GM23338 (cell line): Measurements from ENCODE around the gene GAK. TPM values are rescaled to one million over a fixed set of nuclear protein-coding genes. Genes with fewer than 3 reads are reported as not detected.

ENCODE experiments used
- ATAC-seq: fragments of 200-7000 bp; cut with Tn5 transposase; 3 replicates; pipeline ENCODE4 v1.9.1; 2020
- DNase-seq: peaks from one replicate; pipeline ENCODE4 v3.0.0-alpha.2; 2015; ENCODE audit warnings: low spot score
- H2AFZ ChIP-seq: fragments of 200-600 bp; sonication (generic); 2 replicates; pipeline ENCODE4 v1.8.0; 2016; ENCODE audit warnings: antibody characterized with exemption, mild to moderate bottlenecking, moderate library complexity
- H3F3A ChIP-seq: fragments of 200-600 bp; sonication (generic); replicated peaks from 2 replicates; pipeline ENCODE4 v1.8.0; 2017; ENCODE audit warnings: antibody characterized with exemption, mixed run types, low read depth
- H3K27ac ChIP-seq: fragments of 200-600 bp; sonication (generic); 2 replicates; pipeline ENCODE4 v1.6.1; 2016; ENCODE audit warnings: low read depth
- H3K27me3 ChIP-seq: fragments of 200-600 bp; sonication (generic); 2 replicates; pipeline ENCODE4 v1.8.0; 2016; ENCODE audit warnings: mild to moderate bottlenecking, mixed run types, moderate library complexity; ENCODE audit not compliant: insufficient read depth
- H3K36me3 ChIP-seq: fragments of 200-600 bp; sonication (generic); 2 replicates; pipeline ENCODE4 v1.8.0; 2016; ENCODE audit warnings: mild to moderate bottlenecking; ENCODE audit not compliant: insufficient read depth
- H3K4me1 ChIP-seq: fragments of 200-600 bp; sonication (generic); 2 replicates; pipeline ENCODE4 v1.8.0; 2016; ENCODE audit warnings: mild to moderate bottlenecking, moderate library complexity; ENCODE audit not compliant: insufficient read depth
- H3K4me2 ChIP-seq: fragments of 200-600 bp; sonication (generic); 2 replicates; pipeline ENCODE4 v1.7.1; 2017; ENCODE audit warnings: mixed run types
- H3K4me3 ChIP-seq: fragments of 200-600 bp; sonication (generic); 2 replicates; pipeline ENCODE4 v1.6.1; 2016; ENCODE audit warnings: mixed run types
- H3K79me2 ChIP-seq: fragments of 200-600 bp; sonication (generic); replicated peaks from 2 replicates; pipeline ENCODE4 v1.8.0; 2017; ENCODE audit warnings: mild to moderate bottlenecking; ENCODE audit not compliant: insufficient read depth
- H3K9me2 ChIP-seq: fragments of 200-600 bp; sonication (generic); 2 replicates; pipeline ENCODE4 v1.8.0; 2017; ENCODE audit not compliant: insufficient read depth
- H4K20me1 ChIP-seq: fragments of 200-600 bp; sonication (generic); replicated peaks from 2 replicates; pipeline ENCODE4 v1.8.0; 2017; ENCODE audit warnings: mild to moderate bottlenecking; ENCODE audit not compliant: insufficient read depth
- H3K27ac Mint-ChIP-seq: 2 replicates; pipeline ENCODE4 v1.8.0; 2020; ENCODE audit warnings: inconsistent platforms, mild to moderate bottlenecking, moderate library complexity, mixed read lengths
- H3K27me3 Mint-ChIP-seq: 3 replicates; pipeline ENCODE4 v1.8.0; 2022; ENCODE audit warnings: low read depth, mild to moderate bottlenecking, moderate library complexity, mixed read lengths, inconsistent platforms; ENCODE audit not compliant: insufficient read depth, poor library complexity
- H3K36me3 Mint-ChIP-seq: 3 replicates; pipeline ENCODE4 v1.8.0; 2021; ENCODE audit warnings: low read depth, mild to moderate bottlenecking, inconsistent platforms, moderate library complexity, mixed read lengths
- H3K4me1 Mint-ChIP-seq: 3 replicates; pipeline ENCODE4 v1.8.0; 2020; ENCODE audit warnings: mild to moderate bottlenecking, inconsistent platforms, mixed read lengths
- H3K4me3 Mint-ChIP-seq: 3 replicates; pipeline ENCODE4 v1.8.0; 2021; ENCODE audit warnings: moderate library complexity, mild to moderate bottlenecking, inconsistent platforms, mixed read lengths
- H3K9me3 Mint-ChIP-seq: 3 replicates; pipeline ENCODE4 v1.8.0; 2020; ENCODE audit warnings: moderate library complexity, mild to moderate bottlenecking, inconsistent platforms, mixed read lengths
- CREB1 ChIP-seq: fragments of 250-450 bp; sonication (Bioruptor Pico); IDR thresholded peaks from 2 replicates; pipeline ENCODE4 v1.5.0; 2020; ENCODE audit warnings: low read depth, mild to moderate bottlenecking, moderate library complexity
- CTCF ChIP-seq, 2 experiments: fragments of 200-600 bp in 1 of 2; sonication (generic) in 1 of 2; conservative IDR thresholded peaks; 2 replicates each; pipeline versions ENCODE4 v1.5.1 to v1.6.1; 2016 to 2017; ENCODE audit warnings: antibody characterized with exemption in 2 of 2, low read depth in 2 of 2, mild to moderate bottlenecking in 2 of 2, moderate library complexity in 1 of 2
- NANOG ChIP-seq: IDR thresholded peaks from 2 replicates; pipeline ENCODE4 v1.6.1; 2016; ENCODE audit warnings: antibody characterized with exemption, borderline replicate concordance
- POLR2AphosphoS5 ChIP-seq: IDR thresholded peaks from 2 replicates; pipeline ENCODE4 v1.6.1; 2016; ENCODE audit warnings: antibody characterized with exemption, low read depth
- REST ChIP-seq: IDR thresholded peaks from one replicate; pipeline ENCODE4 v1.6.1; 2018; ENCODE audit warnings: antibody characterized with exemption; ENCODE audit not compliant: unreplicated experiment
- STAT1 ChIP-seq: IDR thresholded peaks from one replicate; pipeline ENCODE4 v1.6.1; 2016; ENCODE audit warnings: antibody characterized with exemption; ENCODE audit not compliant: unreplicated experiment
- ZNF114 ChIP-seq: fragments of 250-450 bp; sonication (Bioruptor Pico); IDR thresholded peaks from 2 replicates; pipeline ENCODE4 v1.5.0; 2020; ENCODE audit warnings: mild to moderate bottlenecking, moderate library complexity
- ZNF331 ChIP-seq: fragments of 250-450 bp; sonication (Bioruptor Pico); IDR thresholded peaks from 2 replicates; pipeline ENCODE4 v1.5.0; 2020; ENCODE audit warnings: low read depth, mild to moderate bottlenecking, moderate library complexity
- ZNF462 ChIP-seq: fragments of 250-450 bp; sonication (Bioruptor Pico); IDR thresholded peaks from 2 replicates; pipeline ENCODE4 v1.5.0; 2020; ENCODE audit warnings: mild to moderate bottlenecking, moderate library complexity
- polyA plus RNA-seq: library from polyadenylated mRNA; unstranded; fragments of >200 nt; fragmentation: Nextera tagmentation; extraction: Ambion mirVana; gene quantifications from 2 replicates; pipeline ENCODE4 v1.2.1, GENCODE V29; 2016
- total RNA-seq: library from RNA; depleted of rRNA; stranded (reverse); fragments of >200 nt; shearing (Covaris generic); gene quantifications from 2 replicates; pipeline ENCODE4 v1.2.3, GENCODE V29; 2014

The GAK gene
- total and polyA plus RNA-seq, 2 experiments from 2014 or later, result 48.5 to 124 TPM

- no peak for TF ChIP-seq CREB1 (CRISPR knock-in tag)
- TF ChIP-seq NANOG, result no peak
- TF ChIP-seq ZNF462 (CRISPR knock-in tag), result no peak
Observed at GRCh38 chr4:898123-898522, 34.0 kb downstream of the GAK start (continued).

GRCh38 chr4:896630-897029, 35.5 kb downstream of the GAK start:
- H3K9me2 ChIP-seq, result no peaks in the 10 kb centered on the region
- Mint-ChIP-seq H3K4me3 (no peak overlapping the region), H3K9me3 (no peaks in the 10 kb centered on the region), H3K27me3 (peaks cover 17% of the 10 kb centered on the region), H3K4me1 (no peaks in the 10 kb centered on the region), H3K27ac (no peak overlapping the region), H3K36me3 (peaks cover 4% of the 10 kb centered on the region; the same call in 2 of the 3 replicates)
- H4K20me1 ChIP-seq, result no peaks in the 10 kb centered on the region; the same call in 1 of the 2 replicates
- H3K27me3 ChIP-seq, result no peaks in the 10 kb centered on the region
- H2AFZ ChIP-seq, result no peak overlapping the region
- H3K79me2 ChIP-seq, result 0 out of 2 replicates have a peak, but pooled peaks cover 6% of the 10 kb centered on the region
- no peaks in the 10 kb centered on the region for H3K36me3 ChIP-seq
- no peak for DNase-seq
- no peak overlapping the region for H3K4me2 ChIP-seq
- ATAC-seq, result no peak
- H3F3A ChIP-seq, result 0 out of 2 replicates have a peak, but pooled peaks cover 3% of the 10 kb centered on the region
- no peaks in the 10 kb centered on the region for H3K4me1 ChIP-seq
- H3K4me3 ChIP-seq, result no peak overlapping the region
- no peak overlapping the region for H3K27ac ChIP-seq
- TF ChIP-seq REST, result no peak
- no peak for TF ChIP-seq STAT1
- TF ChIP-seq CREB1 (CRISPR knock-in tag), result no peak
- no peak for TF ChIP-seq ZNF331
- no peak for TF ChIP-seq POLR2AphosphoS5
- TF ChIP-seq CTCF (conservative IDR thresholded peaks at IDR 0.05; ENCODE audit: low read depth in 2 of 2), result no peak
- TF ChIP-seq ZNF114, result no peak
